ENCODE data around the gene AKT1. TPM values are rescaled to one million over a fixed set of nuclear protein-coding genes. Genes with fewer than 3 reads are reported as not detected.

AKT1 gene
- total RNA-seq, 2 donors from 2014 or later: 158 to 162 TPM

DNA sequence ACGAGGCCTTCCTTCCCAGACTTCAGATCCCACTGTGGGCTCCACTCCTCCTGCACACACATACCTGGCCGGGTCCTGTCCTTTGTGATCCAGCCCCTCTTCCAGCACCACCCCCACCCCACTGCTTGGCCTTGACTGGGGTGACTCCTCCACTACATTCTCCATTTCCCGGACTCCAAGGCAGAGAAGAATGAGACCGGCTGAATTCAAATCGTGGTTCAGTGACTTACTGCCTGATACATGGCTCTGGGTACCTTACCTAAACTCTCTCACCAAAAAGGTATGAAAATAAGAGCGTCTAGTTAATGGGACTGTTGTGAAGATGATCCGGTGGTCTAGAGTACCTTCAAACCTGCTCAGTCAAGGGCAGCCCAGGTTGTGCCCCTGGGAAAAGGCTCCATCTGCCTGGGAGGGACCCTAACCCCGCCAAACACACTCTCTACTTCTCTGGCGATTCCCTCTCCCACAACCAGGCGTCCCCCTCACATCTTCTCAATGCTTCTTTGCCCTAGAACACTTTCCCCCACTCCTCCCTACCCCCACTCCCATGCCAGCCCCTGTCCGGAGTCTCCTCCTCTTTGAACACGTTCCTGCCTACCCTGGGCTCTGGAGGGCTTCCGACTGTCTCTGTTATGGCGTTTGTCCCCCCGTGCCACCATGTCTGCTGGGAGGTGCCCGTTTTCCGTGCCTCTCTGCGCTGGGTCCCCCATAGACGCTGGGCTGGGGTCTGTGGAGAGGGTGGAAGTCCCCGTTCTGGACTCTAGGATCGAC, 3.9 kb upstream of the AKT1 start:
- Histone ChIP-seq H3K4me1 (ENCODE audit: control insufficient read depth in 1 of 2, low read depth in 2 of 2) (peaks cover 11 to 34% of the 10 kb centered on the region in 2 donors), H3K27me3 (replicated peaks; ENCODE audit: insufficient read depth) (no peaks in the 10 kb centered on the region), H3K9me3 (no peaks in the 10 kb centered on the region), H3K36me3 (no peaks in the 10 kb centered on the region), H3K27ac (peak overlapping the region; percentile 92 to 96), H3K4me3 (peak overlapping the region; percentile 76)
- DNase-seq (ENCODE audit: low spot score): no peak
- TF ChIP-seq, protein P1, sequence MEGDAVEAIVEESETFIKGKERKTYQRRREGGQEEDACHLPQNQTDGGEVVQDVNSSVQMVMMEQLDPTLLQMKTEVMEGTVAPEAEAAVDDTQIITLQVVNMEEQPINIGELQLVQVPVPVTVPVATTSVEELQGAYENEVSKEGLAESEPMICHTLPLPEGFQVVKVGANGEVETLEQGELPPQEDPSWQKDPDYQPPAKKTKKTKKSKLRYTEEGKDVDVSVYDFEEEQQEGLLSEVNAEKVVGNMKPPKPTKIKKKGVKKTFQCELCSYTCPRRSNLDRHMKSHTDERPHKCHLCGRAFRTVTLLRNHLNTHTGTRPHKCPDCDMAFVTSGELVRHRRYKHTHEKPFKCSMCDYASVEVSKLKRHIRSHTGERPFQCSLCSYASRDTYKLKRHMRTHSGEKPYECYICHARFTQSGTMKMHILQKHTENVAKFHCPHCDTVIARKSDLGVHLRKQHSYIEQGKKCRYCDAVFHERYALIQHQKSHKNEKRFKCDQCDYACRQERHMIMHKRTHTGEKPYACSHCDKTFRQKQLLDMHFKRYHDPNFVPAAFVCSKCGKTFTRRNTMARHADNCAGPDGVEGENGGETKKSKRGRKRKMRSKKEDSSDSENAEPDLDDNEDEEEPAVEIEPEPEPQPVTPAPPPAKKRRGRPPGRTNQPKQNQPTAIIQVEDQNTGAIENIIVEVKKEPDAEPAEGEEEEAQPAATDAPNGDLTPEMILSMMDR (IDR thresholded peaks at IDR 0.05): no peak
- no peak for ATAC-seq (ENCODE audit: insufficient number of reproducible peaks, low FRiP score, low read depth)

DNA sequence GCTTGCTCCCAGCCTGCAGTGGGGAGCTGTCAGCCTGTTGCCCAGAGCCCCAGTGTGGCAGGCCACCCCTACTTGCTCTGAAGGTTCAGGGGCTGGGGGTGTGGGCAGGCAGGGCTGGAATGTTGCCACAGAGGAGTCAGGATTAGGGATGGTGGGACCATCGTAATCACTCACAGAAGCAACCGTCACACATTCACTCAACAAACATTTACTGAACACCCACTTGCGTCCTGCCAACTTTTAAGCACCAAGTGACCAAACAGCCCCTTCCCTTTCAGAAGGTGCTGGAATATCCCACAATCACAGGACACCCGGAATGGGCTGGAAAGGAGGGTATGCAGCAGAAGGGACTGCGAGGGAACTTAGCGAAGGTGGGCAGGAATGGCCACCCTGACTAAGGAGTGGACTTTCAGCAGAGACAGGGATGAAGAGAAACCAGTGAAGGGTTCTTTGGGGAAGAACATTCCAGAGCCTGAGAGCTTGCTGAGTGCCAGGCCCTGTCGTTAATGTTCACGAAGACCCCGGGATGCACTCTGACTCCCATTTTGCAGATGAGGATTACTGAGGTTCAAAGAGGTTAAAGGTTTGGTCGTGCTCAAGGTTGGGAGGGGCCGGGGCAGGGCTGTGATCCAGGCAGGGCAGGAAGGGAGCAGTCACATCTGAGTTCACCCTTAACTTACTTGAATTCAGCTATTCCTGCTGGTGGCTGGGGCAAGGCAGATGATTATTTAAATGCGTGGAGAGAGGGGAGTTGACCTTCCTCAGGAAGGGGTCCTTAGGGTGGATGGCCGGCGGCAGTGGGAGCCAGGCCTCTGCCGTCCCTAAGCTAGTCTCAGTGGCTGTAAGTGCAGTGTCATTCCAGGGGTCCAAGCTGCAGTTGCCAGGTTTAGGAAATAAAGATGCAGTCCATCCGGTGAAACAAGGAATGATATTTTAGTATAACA, 3.0 kb upstream of the AKT1 start:
- ATAC-seq (ENCODE audit: insufficient number of reproducible peaks, low FRiP score, low read depth): no peak
- peak overlapping the region; percentile 92 to 96 for H3K27ac ChIP-seq
- H3K27me3 ChIP-seq (replicated peaks; ENCODE audit: insufficient read depth): no peaks in the 10 kb centered on the region
- TF ChIP-seq, protein P1 (IDR thresholded peaks at IDR 0.05): no peak
- peaks cover 20 to 42% of the 10 kb centered on the region in 2 donors for H3K4me1 ChIP-seq (ENCODE audit: control insufficient read depth in 1 of 2, low read depth in 2 of 2)
- H3K36me3 ChIP-seq: no peaks in the 10 kb centered on the region
- H3K9me3 ChIP-seq: no peaks in the 10 kb centered on the region
- no peak overlapping the region for H3K4me3 ChIP-seq
- no peak for DNase-seq (ENCODE audit: low spot score)

DNA sequence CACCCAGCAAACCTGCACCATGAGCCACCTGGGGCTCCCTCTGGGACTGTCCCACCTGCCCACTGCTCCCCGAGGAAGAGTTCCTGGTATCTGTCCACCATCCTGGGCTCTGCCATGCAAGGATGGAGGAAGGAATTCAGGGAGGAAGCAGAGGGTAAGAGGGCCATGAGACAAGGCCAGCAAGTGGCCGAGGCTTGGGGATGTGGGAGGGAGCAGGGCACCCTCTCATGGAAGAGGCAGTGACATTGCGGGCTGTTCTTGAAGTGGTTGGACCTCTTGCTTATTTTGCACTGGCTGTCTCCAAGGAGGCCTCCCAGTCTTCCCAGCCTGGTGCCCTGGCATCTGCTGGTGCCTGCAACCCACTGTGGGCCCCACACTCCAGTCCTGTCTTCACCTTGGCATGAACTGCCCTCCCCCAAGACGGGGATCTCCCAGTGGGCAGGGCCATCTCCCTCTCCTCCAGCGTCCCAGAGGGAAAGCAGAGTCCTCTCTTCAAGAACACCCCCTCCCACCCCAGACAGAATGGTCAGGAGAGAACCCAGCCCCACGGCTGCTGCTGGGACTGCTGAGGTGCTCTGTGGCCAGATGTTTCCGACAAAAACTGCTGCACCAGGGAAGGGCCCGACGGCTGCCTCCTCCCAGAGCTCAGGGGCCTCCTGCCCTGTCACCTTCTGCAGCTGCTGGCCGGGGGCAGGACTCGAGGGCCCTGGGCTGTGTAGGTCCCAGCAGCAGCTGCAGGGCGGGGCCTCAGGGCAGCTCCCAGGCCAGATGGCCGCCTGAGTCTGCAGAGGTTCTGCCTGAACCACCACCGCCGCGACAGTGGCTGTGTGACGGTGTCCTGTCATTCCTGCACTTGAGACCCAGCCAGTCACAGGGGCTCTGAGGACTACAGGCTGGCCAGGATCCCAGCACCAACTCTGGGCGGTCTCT, 1.8 kb upstream of the AKT1 start:
- ATAC-seq (ENCODE audit: insufficient number of reproducible peaks, low FRiP score, low read depth) (no peak), DNase-seq (ENCODE audit: low spot score) (no peak)
- no peaks in the 10 kb centered on the region for H3K27me3 ChIP-seq (replicated peaks; ENCODE audit: insufficient read depth)
- H3K4me1 ChIP-seq (ENCODE audit: control insufficient read depth in 1 of 2, low read depth in 2 of 2): peaks cover 32 to 51% of the 10 kb centered on the region in 2 donors
- no peaks in the 10 kb centered on the region for H3K9me3 ChIP-seq
- no peaks in the 10 kb centered on the region for H3K36me3 ChIP-seq
- H3K4me3 ChIP-seq: no peak overlapping the region
- H3K27ac ChIP-seq: peak overlapping the region; percentile 45 to 88
- TF ChIP-seq, protein P1 (IDR thresholded peaks at IDR 0.05): no peak

DNA sequence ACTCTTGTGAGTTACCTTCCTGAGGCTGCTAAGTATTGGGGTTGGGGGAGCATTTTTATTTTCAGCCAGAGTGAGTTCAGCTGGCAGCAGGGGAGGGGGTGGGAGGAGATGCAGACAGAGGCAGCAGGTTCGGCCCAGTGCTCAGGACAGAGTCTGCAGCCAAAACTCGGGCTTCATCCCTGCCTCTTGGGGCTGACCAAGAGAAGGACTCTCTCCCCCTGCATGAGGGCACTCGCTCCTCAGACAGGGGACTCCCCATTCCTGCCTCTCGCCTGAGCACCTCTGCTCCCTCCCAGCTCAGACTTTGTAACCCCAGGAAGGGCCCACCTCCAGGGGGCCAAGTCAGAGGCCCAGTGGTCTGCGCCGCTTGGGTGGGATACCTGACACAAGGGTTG, 1.1 kb upstream of the AKT1 start:
- Histone ChIP-seq H3K9me3 (no peaks in the 10 kb centered on the region), H3K36me3 (no peaks in the 10 kb centered on the region), H3K27me3 (replicated peaks; ENCODE audit: insufficient read depth) (no peaks in the 10 kb centered on the region), H3K4me3 (no peak overlapping the region), H3K4me1 (ENCODE audit: control insufficient read depth in 1 of 2, low read depth in 2 of 2) (peaks cover 35 to 51% of the 10 kb centered on the region in 2 donors), H3K27ac (peak overlapping the region; percentile 45 to 88)
- DNase-seq (ENCODE audit: low spot score): no peak
- no peak for ATAC-seq (ENCODE audit: insufficient number of reproducible peaks, low FRiP score, low read depth)
- TF ChIP-seq, protein P1 (IDR thresholded peaks at IDR 0.05): no peak
